Dermis microvascular lymphatic vessel endothelial cell (primary cell): ENCODE results near the gene GPD1. TPM values are rescaled to one million over a fixed set of nuclear protein-coding genes. Genes with fewer than 3 reads are reported as not detected.
"Not testable (repeated sequence)": the region's sequence is repeated elsewhere in the genome, so short reads cannot be mapped to it uniquely, and the experiment has no call there.

Experiments used
- DNase-seq, 2 donors: peaks; one replicate each; pipeline versions ENCODE4 v3.0.0 to v3.0.0-alpha.2; 2010; ENCODE audit warnings: low read depth in 2 of 2
- total RNA-seq: library from RNA; depleted of rRNA; stranded (reverse); fragments of >200 nt; gene quantifications from 2 replicates; pipeline ENCODE4 v1.2.1, GENCODE V29; 2014

The GPD1 gene
- total RNA-seq, 1 donor from 2014 or later: under 0.01 TPM

GRCh38 chr12:50073712-50074111 lies 30.1 kb upstream of the GPD1 start:
- no peak for DNase-seq

- peak; percentile 63 to 80 for DNase-seq
These were observed 28.6 kb upstream of the GPD1 start for GRCh38 chr12:50074936-50075807.

- no peak for DNase-seq
These were observed 28.0 kb upstream of the GPD1 start for GRCh38 chr12:50075808-50076170.

- DNase-seq: no peak
These were observed 26.7 kb upstream of the GPD1 start for GRCh38 chr12:50077099-50077498.

GRCh38 chr12:50078281-50078680 lies 25.5 kb upstream of the GPD1 start:
- no peak for DNase-seq

GRCh38 chr12:50079771-50080170 lies 24.0 kb upstream of the GPD1 start:
- DNase-seq: no peak

- no peak for DNase-seq
These were observed 22.6 kb upstream of the GPD1 start for GRCh38 chr12:50081096-50081808.

GRCh38 chr12:50082644-50083043 lies 21.2 kb upstream of the GPD1 start:
- DNase-seq: no peak

- no peak for DNase-seq
These were observed 20.5 kb upstream of the GPD1 start for GRCh38 chr12:50083301-50083700.

- not testable (repeated sequence) for DNase-seq
These were observed 19.4 kb upstream of the GPD1 start for GRCh38 chr12:50084409-50084774.

GRCh38 chr12:50084775-50085614 lies 18.8 kb upstream of the GPD1 start, which contains the start of gene SMARCD1:
Gene SMARCD1 (plus strand): TSS chr12:50085342. CDS start chr12:50085370, 28 bp downstream.
- peak; percentile 83 to 93 for DNase-seq

- no peak for DNase-seq
These were observed 18.2 kb upstream of the GPD1 start for GRCh38 chr12:50085615-50086072.

GRCh38 chr12:50086148-50086547 lies 17.7 kb upstream of the GPD1 start:
- DNase-seq: no peak

GRCh38 chr12:50087151-50087550 lies 16.7 kb upstream of the GPD1 start:
- no peak for DNase-seq

- peak; percentile 80 to 94 for DNase-seq
These were observed 15.8 kb upstream of the GPD1 start for GRCh38 chr12:50087995-50088394.

GRCh38 chr12:50088577-50089335 lies 15.1 kb upstream of the GPD1 start:
- DNase-seq: peak; percentile 36 to 71

GRCh38 chr12:50089730-50090129 lies 14.1 kb upstream of the GPD1 start:
- DNase-seq: no peak

- DNase-seq: no peak
These were observed 13.4 kb upstream of the GPD1 start for GRCh38 chr12:50090391-50090790.

- no peak for DNase-seq
These were observed 5.9 kb upstream of the GPD1 start for GRCh38 chr12:50097952-50098351.

GRCh38 chr12:50099302-50100008 lies 4.4 kb upstream of the GPD1 start:
- no peak for DNase-seq
